HG03280 (cell line): ENCODE measurements around the gene DAPK1.

Experiments
- ATAC-seq: cut with Tn5 transposase; IDR thresholded peaks from one replicate; pipeline ENCODE4 v1.9.1; 2021; ENCODE audit warnings: mild to moderate bottlenecking, moderate library complexity; ENCODE audit not compliant: unreplicated experiment

Gene DAPK1

DNA sequence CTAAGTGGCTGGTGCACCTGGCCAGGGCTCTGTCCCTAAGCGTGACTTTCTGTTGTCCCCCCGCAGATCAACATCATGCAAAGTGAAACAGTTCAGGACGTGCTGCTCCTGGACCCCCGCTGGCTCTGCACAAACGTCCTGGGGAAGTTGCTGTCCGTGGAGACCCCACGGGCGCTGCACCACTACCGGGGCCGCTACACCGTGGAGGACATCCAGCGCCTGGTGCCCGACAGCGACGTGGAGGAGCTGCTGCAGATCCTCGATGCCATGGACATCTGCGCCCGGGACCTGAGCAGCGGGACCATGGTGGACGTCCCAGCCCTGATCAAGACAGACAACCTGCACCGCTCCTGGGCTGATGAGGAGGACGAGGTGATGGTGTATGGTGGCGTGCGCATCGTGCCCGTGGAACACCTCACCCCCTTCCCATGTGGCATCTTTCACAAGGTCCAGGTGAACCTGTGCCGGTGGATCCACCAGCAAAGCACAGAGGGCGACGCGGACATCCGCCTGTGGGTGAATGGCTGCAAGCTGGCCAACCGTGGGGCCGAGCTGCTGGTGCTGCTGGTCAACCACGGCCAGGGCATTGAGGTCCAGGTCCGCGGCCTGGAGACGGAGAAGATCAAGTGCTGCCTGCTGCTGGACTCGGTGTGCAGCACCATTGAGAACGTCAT lies 208.5 kb downstream of the DAPK1 start:
- no peak for ATAC-seq

DNA sequence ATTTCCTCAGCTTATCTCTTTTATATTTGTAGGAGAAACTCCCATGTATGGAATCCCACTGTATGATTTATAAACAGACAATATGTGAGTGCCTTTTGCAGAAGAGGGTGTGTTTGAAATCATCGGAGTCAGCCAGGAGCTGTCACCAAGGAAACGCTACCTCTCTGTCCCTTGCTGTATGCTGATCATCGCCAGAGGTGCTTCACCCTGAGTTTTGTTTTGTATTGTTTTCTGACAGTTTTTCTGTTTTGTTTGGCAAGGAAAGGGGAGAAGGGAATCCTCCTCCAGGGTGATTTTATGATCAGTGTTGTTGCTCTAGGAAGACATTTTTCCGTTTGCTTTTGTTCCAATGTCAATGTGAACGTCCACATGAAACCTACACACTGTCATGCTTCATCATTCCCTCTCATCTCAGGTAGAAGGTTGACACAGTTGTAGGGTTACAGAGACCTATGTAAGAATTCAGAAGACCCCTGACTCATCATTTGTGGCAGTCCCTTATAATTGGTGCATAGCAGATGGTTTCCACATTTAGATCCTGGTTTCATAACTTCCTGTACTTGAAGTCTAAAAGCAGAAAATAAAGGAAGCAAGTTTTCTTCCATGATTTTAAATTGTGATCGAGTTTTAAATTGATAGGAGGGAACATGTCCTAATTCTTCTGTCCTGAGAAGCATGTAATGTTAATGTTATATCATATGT lies 210.3 kb downstream of the DAPK1 start:
- no peak for ATAC-seq

- ATAC-seq = no peak
Measured at GRCh38 chr9:87708546-87708945, 210.9 kb downstream of the DAPK1 start.

GRCh38 chr9:87708986-87709728 lies 211.5 kb downstream of the DAPK1 start:
- no peak for ATAC-seq

- ATAC-seq = no peak
Measured at GRCh38 chr9:87710443-87710842, 212.8 kb downstream of the DAPK1 start.

DNA sequence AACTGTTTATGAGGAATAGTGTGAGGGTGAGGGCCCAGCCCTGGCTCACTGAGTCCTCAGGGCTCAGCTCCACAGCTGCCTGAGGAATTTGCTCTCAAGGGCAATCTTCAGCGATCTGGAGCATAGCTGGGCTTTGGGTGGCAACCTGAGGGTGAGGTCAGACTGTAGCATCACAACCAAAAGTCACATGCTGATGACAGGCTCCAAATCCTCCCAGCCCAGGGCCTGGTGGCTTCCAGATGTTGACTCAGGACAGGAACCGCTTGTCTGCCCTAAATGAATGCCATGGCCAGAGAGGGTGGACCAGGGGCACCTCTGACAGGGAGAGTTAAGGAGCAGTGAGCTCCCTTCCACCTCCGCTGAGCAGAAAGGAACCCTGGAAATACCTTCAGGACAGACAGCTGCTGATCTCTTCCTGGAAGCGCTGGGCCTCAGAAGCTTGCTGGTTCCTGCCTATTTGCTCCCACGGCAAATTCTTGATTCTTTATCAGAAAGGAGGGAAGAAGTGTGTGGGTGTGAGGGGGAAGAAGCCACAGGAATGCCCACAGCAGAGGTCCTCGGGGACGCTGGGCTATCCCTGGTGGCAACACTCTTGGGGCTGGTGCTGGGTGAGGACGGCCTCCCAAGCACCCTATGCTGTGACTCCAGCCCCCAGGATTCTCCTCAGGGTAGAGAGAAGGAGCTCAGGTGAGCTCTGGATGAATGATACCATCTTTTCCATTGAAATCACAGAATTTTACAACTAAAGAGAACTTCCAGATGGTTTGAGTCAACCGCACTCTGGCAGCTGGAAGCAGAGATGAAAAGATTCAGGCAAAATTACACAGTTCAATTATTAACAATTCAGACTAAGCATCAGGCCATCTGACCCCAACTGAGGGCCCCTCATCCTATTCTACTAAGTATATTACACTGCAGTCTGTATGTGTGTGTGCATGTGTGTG lies 214.5 kb downstream of the DAPK1 start:
- no peak for ATAC-seq

DNA sequence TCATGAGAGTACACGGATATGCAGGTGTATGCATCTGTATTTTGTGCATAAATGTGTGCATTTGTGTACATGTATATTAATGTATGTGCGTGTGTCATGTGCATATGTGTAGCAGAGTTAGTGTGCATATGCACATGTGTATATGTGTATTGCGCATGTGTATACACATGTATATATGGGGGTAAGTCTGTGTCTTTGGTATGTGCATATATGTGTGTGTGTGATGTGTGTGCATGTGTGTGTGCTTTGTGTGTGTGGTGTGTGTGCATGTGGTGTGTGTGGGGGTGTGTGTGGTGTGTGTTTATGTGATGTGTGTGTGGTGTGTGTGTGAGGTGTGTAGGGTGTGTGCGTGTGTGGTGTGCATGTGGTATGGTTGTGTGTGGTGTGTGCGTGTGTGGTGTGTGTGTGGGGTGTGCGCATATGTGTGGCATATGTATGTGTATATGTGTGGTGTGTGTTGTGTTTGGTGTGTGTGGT lies 215.2 kb downstream of the DAPK1 start:
- ATAC-seq = no peak

DNA sequence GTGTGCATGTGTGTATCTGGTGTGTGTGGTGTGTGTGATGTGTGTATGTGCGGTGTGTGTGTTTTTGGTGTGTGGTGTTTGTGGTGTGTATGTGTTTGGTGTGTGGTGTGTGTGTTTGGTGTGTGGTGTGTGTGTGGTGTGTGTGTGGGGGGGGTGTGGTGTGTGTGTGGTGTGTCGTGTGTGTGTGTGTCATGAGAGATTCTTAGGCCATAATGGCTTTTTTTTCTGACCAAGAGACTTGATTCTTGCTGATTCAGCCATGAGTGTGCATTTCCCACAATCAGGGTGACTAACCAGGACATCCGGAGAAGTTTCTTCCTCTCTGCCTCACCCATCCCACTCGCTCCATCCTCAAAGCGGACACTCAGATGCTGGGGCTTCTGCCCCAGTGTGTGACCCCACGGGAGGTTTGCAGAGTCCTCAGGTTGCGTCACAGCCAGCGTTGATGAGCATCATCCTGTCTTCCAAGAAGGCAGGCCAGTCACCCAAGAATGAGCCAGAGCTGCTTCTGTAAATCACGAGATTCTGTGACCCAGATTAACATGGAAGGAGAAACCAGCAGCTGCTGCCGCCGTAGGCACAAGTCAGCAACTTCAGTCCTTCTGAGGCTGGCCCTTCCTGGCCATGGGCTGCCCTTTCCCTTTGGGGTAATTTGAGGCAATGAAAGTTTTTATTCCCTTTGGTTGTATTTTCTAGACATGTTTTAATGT lies 215.8 kb downstream of the DAPK1 start:
- no peak for ATAC-seq

DNA sequence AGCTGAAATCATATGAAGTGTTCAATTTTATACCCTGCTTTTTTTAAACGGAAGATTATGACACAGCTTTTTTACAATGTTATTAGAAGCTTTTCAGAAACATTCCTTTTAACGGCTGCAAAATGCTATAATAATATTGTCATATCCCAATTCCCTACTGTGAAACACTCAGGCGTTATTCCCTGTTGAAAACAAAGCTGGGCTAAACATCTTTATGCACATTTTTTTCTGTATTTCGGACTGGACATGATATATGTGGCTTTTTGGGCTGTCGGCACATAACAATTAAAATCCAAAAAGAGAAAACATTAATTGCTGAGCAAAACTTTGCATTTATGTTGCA lies 216.3 kb downstream of the DAPK1 start:
- no peak for ATAC-seq

GRCh38 chr9:87714819-87715218 lies 217.2 kb downstream of the DAPK1 start:
- ATAC-seq = no peak

GRCh38 chr9:87716141-87716540 lies 218.5 kb downstream of the DAPK1 start:
- ATAC-seq = no peak

- ATAC-seq = no peak
Measured at GRCh38 chr9:87717456-87717855, 219.8 kb downstream of the DAPK1 start.

DNA sequence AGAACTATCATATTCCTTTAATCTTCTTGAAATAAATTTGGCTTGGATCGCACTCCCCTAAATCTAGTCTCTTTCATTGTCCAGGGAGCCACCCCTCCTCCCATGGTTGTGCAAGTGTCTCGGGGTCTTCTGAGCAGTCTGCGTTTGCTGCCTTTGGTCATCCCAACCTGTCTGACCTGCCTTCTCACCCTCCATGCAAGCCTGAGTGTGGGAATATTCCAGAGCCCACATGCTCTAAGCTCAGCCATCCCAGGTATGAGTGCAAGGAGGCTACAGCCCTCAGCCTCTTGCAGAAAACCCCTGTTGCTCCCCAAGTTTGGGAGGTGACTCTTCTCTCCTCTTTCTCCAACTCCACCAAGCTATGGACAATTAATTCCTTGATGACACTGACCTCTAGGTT lies 220.6 kb downstream of the DAPK1 start:
- ATAC-seq = no peak

DNA sequence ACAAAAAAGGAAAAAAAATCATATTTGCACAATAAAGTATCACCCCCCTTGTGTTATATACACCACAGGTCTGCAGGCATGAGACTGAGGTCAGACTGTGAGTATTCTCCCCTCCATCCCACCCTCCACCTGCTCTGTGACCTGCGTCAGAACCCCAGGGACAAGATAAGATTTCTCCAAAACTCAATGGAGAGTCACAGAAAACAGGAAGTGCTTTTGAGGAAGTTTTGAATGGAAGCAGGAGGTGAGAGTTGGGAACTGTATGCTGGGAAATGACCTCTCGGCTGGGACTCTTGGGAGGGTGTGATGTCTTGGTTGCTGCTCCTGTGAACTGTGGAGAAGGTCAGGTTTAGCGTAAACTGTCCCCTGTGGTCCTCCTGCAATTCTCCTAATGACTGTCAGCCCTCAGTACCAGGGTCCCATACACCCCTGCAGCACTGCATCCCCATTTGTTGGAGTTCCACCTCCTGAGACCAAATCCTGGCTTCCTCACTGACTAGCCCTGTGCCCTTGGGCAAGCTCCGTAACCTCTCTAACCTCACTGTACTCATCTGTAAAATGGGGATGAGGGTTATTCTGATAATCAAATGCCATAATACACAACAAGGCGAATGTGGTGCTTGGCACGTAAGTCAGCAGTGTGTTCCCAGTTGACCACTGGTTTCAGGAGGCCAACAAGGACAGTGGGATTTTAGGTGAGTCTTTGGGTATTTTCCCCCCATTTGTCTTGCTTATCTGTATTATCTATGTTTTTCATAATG lies 221.4 kb downstream of the DAPK1 start:
- no peak for ATAC-seq

DNA sequence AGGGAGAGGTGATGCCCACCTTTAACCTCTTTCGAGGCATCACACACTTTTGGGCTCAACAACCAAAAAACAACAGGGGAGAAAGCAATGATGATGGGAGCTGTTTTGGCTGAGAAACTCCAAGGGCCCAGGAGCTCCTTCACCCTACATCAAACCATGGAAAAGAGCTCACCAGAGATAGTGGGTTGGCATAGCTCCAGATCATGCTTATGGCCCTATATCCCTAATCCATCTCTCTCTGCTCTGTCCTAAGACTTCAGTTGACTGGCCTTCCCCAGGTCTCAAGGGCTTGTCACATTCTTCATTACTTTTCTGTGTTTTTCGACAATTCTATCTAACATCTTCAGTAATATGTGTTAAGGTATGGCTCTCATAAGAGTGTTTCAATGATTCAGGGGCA lies 222.5 kb downstream of the DAPK1 start:
- ATAC-seq = no peak

- no peak for ATAC-seq
Measured at GRCh38 chr9:87722393-87723088, 224.9 kb downstream of the DAPK1 start.

DNA sequence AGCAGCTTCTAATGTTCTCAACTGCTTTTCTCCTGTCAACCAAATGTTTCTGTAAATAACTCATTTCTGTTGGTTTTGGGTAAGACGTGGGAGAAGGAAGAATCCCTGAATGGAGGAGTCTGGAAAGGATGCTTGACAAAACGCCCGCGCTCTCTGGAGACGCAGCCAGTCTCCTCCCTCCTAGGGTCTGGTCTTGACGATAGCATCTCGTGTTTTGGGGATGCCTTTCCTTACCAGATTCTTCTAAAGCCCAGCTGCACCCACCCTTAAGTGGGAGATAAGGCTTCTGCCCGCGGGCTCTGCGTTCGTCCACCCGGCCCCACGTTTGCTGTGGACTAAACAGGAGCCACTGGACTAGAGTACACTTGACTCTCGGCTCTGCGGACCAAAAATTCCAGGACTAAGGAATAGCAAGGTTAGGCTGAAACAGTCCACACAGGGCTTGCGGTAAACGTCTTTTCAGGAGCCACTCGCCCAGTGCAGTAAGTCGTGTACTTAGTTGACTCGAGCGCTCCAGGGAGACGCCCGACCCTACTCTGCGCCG lies 227.8 kb downstream of the DAPK1 start:
- no peak for ATAC-seq

- ATAC-seq = no peak
Measured at GRCh38 chr9:87725900-87726709, 228.4 kb downstream of the DAPK1 start, which contains the start of gene CTSL. Gene CTSL (plus strand): TSS chr9:87726119. CDS start chr9:87727604, 1,485 bp downstream.
